Measurements from ENCODE around the gene VPS8. TPM values are rescaled to one million over a fixed set of nuclear protein-coding genes. Genes with fewer than 3 reads are reported as not detected.

Gene VPS8
- total RNA-seq, 1 donor from 2014 or later, result 48.3 TPM

GRCh38 chr3:184784731-184785500, 27.1 kb upstream of the VPS8 start:
- no peak for DNase-seq (ENCODE audit: low spot score)

DNA sequence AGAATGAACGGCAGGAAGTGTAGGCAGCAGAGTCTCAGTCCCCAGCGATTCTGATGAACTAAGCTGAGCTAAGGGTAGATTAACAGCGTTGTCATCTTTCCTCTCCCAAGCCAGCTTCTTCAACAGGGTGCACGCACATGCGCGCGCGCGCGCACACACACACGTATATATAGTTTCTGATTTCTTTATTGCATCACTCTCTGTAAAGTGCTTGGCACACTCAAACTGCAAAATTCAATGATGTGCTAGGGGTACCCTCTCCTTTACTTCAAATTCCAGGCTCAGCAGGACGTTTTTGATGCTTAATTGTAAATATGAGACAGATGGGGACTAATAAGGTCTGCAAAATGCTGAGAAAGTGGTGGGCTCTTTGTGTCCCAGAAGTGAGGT, 26.1 kb upstream of the VPS8 start:
- no peak for DNase-seq (ENCODE audit: low spot score)

DNA sequence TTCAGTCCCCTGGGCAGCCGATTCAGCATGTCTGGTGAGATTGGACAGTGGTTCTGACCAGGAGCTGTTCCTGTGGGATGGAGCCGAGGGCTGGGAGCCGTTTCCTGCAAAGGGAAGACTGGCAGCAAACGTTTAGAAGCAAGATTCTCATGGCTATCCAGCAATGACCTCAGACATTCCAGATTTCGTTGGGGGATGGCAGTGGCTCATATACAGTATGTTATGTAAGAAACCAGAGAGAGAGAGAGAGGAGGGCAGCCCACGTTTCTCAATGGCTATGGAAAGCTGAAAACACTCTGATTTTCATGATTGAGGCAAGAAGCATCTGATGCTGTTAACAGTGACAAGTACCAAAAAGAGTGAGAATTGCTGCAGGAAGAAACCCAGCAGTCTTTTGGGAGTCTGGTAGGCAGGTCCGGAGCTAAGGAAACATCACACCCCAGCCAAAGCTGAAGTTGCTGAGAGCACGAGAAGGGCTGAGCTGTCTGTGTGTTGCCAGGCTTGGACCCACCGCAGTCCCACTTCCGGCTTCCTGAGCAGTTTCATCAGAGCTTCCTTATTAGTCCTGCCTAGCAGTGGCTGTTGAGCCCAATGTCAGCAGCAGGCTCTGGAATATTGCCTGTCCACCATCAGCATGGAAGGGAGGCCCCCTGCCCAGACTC, 25.6 kb upstream of the VPS8 start:
- peak; percentile 55 for DNase-seq (ENCODE audit: low spot score)

- no peak for DNase-seq (ENCODE audit: low spot score)
These were observed 23.2 kb upstream of the VPS8 start for GRCh38 chr3:184788751-184789150.

DNA sequence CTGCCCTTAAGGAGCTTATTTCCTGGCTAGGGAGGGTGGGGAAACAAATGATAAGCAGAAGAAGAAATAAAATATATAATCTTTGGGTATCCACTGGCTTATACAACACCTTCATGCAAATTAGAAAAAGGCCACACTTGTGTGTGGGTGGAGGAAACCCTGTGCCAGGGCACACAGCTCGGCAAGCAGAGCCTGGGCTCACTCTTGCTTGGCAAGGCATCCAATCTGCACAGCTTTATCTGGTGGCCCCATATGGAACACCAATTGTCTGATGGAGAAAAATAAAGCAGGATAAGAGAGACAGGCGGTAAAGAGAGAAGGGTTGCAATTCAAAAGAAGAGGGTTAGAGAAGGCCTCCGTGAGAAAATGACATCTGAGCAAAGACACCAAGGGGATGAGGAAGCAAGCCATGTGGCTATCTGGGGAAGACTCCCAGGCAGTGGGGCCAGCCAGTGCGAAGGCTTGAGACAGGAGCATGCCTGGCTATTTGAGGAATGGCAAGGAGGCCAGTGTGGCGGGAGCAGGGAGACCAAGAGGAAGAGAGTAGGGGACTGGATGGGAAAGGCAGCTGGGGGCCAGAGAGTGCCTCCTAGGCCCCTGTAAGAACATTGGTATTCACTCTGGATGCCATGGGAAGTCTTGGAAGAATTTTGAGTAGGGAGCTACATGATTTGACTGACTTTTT, 22.5 kb upstream of the VPS8 start:
- DNase-seq (ENCODE audit: low spot score), result no peak

- no peak for DNase-seq (ENCODE audit: low spot score)
These were observed 20.8 kb upstream of the VPS8 start for GRCh38 chr3:184791171-184791570.

DNA sequence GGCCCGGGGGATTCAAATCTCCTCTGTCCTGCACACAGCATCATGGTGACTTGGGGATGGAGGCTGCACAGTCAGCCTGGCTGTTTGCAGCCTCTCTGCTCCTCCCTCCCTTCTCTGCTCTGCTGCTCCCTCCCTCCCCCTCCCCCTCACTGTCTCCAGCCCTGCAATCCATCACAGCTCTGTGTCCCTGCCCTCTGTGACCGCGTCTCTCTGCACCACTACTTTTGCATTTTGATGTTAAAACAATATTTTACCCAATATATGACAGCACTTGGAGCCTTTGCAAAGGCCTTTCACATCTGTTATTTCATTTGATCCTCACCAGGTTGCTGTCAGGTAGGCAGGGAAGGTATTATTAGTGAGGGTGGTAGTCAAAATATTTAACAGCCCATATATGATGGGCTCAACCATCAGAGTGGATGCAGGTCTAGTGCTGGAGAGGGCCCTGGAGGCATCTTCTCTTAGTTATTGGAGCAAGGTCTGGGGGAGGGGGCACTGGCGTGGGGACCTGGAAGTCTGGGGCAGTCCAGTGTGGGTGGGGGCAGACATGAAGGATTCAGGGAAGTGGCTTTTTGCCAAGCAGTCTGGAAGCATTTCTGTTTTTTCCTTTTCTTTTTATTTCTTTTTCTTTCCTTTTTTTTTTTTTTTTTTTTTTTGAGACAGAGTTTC, 16.3 kb upstream of the VPS8 start:
- DNase-seq (ENCODE audit: low spot score), result no peak

- DNase-seq (ENCODE audit: low spot score), result no peak
These were observed 15.4 kb upstream of the VPS8 start for GRCh38 chr3:184796551-184796950.

DNA sequence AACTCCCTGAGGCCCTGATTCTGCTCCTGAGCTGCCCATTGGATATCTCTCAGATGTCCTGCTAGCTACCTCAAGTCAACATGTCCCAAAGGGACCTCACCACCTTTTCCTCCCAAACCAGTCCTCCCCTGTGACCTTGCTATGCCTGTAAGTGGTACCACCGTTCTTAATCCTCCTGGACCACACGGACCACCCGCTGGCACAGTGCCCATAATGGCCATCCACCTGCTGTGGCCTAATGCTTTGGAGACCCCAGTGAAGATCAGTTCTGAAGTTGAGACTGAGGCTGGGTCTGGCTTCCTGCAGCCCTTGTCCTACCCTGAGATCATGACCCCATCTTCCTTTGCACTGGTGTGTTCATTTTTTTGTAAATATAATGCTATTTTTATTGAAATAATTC, 15.0 kb upstream of the VPS8 start:
- DNase-seq (ENCODE audit: low spot score), result no peak

DNA sequence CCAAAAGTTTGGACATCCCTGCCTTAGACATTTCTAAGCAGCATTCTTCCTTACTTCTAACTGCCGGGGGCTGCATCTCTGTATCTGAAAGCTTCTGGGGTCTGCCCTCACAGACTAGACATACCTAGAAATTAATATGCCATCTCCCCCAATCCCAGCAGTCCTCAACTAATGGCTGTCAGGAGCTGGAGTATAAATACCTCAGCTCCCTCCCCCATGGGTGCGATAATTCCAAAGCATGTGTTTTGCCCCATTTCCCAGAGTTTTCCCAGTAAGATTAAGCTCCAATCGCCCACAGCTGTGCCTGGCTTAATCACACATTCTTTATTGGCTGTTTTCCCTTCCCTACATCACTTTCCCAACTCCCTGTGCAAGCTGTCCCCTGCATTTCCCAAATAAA, 13.8 kb upstream of the VPS8 start:
- DNase-seq (ENCODE audit: low spot score), result no peak

GRCh38 chr3:184800349-184800930, 11.5 kb upstream of the VPS8 start:
- peak; percentile 49 for DNase-seq (ENCODE audit: low spot score)

DNA sequence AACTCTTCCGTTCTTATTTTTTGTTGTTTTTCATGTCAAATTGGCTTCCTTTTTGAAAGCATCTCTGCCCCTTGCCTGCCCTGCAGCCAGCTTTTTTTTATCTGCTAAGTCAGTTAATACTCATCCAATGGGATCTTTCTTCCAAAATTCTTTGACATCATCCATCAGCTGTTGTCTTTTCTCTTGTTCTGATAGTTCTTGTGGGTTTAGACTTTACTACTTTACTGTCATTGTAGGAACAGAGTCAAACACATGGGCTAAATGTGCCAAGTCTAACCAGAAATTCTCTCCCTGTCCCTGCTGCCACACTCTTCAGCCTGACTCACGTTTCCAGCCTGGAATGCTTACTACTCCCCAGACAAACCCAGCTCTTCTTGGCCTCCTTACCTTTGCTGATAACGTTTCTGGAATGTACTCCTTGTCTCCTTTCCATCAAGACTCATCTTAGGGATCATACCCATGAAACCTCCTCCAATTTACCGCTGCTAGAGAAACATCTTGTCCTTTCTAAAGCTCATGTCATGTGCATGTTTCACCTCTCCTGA, 10.7 kb upstream of the VPS8 start:
- no peak for DNase-seq (ENCODE audit: low spot score)

- no peak for DNase-seq (ENCODE audit: low spot score)
These were observed 9.8 kb upstream of the VPS8 start for GRCh38 chr3:184802150-184802549.

DNA sequence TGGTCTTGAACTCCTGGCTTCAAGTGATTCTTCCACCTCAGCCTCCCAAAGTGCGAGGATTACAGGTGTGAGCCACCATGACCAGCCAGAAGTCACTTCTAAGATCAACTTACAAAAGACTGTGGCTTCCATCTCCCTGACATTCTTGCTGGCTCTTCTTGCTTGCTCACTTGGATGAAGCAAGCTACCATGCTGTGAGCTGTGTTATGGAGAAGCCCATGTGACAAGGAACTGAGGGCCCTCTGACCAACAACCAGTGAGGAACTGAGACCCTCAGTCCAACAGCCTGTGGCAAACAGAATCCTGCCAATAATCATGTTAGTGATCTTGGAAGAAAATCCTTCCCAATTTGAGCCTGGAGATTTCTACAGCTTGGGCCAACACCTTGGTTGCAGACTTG, 7.2 kb upstream of the VPS8 start:
- no peak for DNase-seq (ENCODE audit: low spot score)

- DNase-seq (ENCODE audit: low spot score), result peak; percentile 29
These were observed 6.5 kb upstream of the VPS8 start for GRCh38 chr3:184805351-184806038.

- DNase-seq (ENCODE audit: low spot score), result no peak
These were observed 5.2 kb upstream of the VPS8 start for GRCh38 chr3:184806567-184807271.

GRCh38 chr3:184807549-184807948, 4.4 kb upstream of the VPS8 start:
- no peak for DNase-seq (ENCODE audit: low spot score)

- no peak for DNase-seq (ENCODE audit: low spot score)
These were observed 3.9 kb upstream of the VPS8 start for GRCh38 chr3:184808021-184808420.

- no peak for DNase-seq (ENCODE audit: low spot score)
These were observed 1.8 kb upstream of the VPS8 start for GRCh38 chr3:184810146-184810545.

GRCh38 chr3:184811034-184811433, 932 bp upstream of the VPS8 start:
- no peak for DNase-seq (ENCODE audit: low spot score)

DNA sequence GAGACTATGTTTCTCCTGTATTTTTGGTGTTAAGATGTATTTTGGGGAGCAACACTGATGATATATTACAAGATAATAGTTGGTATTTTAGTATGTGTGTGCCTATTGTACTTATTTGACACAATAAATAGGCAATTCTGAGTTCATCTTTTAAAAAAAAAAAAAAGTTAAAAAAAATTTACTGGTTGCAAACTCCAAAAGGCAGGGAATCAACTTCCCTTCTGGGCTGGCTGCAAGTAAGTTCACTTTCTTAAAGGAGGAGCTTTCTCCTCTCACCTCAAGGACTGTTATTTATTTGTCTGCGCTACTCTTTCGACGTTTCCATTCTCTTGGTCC, 335 bp upstream of the VPS8 start:
- no peak for DNase-seq (ENCODE audit: low spot score)

Data from mucosa of gallbladder (tissue), 1 donor.